Neural cell (in vitro differentiated cells): ENCODE measurements around the gene ALX3.

ENCODE experiments used
- EZH2 ChIP-seq: fragments of 200-600, 300-800 bp; shearing (Covaris generic), sonication (generic); IDR thresholded peaks from 2 replicates; pipeline ENCODE4 v1.6.1; 2014; ENCODE audit warnings: antibody characterized with exemption, low read length, borderline replicate concordance, mild to moderate bottlenecking; ENCODE audit not compliant: insufficient read depth, poor library complexity, severe bottlenecking
- POLR2AphosphoS5 ChIP-seq: IDR thresholded peaks from 2 replicates; pipeline ENCODE4 v1.6.1; 2012
- RAD21 ChIP-seq: fragments of 450-650 bp; conservative IDR thresholded peaks from 2 replicates; pipeline ENCODE4 v1.6.1; 2014; ENCODE audit warnings: antibody characterized with exemption, mild to moderate bottlenecking, moderate library complexity
- SMC3 ChIP-seq: fragments of 450-650 bp; conservative IDR thresholded peaks from 2 replicates; pipeline ENCODE4 v1.6.1; 2014; ENCODE audit warnings: antibody characterized with exemption, mild to moderate bottlenecking, moderate library complexity; ENCODE audit not compliant: poor library complexity
- TF ChIP-seq, protein P1 (sequence below): fragments of 450-650 bp; IDR thresholded peaks from 2 replicates; pipeline ENCODE4 v1.5.1; 2014; ENCODE audit warnings: antibody characterized with exemption, mild to moderate bottlenecking, moderate library complexity; ENCODE audit not compliant: poor library complexity, severe bottlenecking

DNA sequence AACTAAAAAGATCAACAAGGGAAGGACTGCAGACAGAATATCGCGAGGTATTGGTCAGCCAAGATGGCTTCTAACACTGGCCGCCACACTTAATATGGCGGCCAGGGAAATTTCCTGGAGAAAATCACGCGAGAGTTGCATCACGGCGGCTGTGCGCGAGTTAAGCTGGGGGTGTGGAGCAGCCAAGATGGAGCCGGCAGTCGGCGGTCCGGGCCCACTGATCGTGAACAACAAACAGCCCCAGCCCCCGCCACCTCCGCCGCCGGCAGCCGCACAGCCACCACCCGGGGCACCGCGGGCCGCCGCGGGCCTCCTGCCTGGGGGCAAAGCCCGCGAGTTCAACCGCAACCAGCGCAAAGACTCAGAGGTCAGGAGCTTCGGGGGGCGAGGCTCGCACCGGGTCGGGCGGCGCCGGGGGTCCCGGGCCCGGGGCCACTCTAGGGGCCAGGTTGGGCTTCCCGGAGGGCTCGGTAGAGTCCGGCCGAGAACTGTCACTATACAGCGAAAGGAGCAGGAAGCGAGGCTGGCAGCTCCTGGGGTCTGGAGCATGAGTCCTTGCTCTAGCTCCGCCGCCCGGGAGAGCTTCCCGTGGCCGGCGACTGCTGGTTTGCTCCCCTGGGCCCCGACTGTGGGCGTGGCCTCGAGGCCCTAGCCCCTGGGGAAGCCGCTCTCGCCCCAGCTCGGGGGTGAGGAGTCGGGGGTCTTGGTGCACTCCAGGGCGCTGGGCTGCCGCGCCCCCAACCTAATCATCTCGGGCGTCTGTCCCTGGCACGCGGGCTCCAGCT is 35.8 kb downstream of the ALX3 start, which contains the start of gene STRIP1:
- TF ChIP-seq, protein P1, sequence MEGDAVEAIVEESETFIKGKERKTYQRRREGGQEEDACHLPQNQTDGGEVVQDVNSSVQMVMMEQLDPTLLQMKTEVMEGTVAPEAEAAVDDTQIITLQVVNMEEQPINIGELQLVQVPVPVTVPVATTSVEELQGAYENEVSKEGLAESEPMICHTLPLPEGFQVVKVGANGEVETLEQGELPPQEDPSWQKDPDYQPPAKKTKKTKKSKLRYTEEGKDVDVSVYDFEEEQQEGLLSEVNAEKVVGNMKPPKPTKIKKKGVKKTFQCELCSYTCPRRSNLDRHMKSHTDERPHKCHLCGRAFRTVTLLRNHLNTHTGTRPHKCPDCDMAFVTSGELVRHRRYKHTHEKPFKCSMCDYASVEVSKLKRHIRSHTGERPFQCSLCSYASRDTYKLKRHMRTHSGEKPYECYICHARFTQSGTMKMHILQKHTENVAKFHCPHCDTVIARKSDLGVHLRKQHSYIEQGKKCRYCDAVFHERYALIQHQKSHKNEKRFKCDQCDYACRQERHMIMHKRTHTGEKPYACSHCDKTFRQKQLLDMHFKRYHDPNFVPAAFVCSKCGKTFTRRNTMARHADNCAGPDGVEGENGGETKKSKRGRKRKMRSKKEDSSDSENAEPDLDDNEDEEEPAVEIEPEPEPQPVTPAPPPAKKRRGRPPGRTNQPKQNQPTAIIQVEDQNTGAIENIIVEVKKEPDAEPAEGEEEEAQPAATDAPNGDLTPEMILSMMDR, result no peak
- peak; percentile 91 for TF ChIP-seq POLR2AphosphoS5
- TF ChIP-seq RAD21, result no peak
- TF ChIP-seq SMC3, result no peak
- TF ChIP-seq EZH2, result no peak
